HL-60/S4 treated with retinoic acid at 250 ng/mL for 4 days and 3 days (cell line): ENCODE data around the gene METRN.

Experiments
- in situ Hi-C: fragments of 300-500 bp; cut with MboI; formaldehyde crosslinking; loops from 2 replicates; pipeline ENCODE4 v1.7.0; 2022; ENCODE audit warnings: low sequenced_read_pairs

Gene METRN

GRCh38 chr16:714558-715476 lies at the start of gene METRN:
Gene METRN, plus strand, starts transcription at chr16:715118. Its CDS starts 172 bp downstream, at chr16:715290.
- in situ Hi-C loops, result loop anchor here (25.0 kb wide), 1 partner anchor 347 kb away; the partner anchor contains the start of gene SSTR5

GRCh38 chr16:666572-666971 lies 48.3 kb upstream of the METRN start:
- in situ Hi-C loops, result no loop called here

- in situ Hi-C loops, result no loop called here
These were observed 47.7 kb upstream of the METRN start for GRCh38 chr16:667113-667779.

GRCh38 chr16:667780-668518 lies 47.0 kb upstream of the METRN start, which contains the start of gene RHOT2:
Gene RHOT2, plus strand, starts transcription at chr16:668132. Its CDS starts 68 bp downstream, at chr16:668200.
- in situ Hi-C loops, result no loop called here

- in situ Hi-C loops, result no loop called here
These were observed 46.3 kb upstream of the METRN start for GRCh38 chr16:668519-669171.

GRCh38 chr16:669666-670065 lies 45.3 kb upstream of the METRN start:
- in situ Hi-C loops, result no loop called here

- in situ Hi-C loops, result no loop called here
These were observed 44.2 kb upstream of the METRN start for GRCh38 chr16:670485-671352.

- in situ Hi-C loops, result no loop called here
These were observed 43.4 kb upstream of the METRN start for GRCh38 chr16:671353-672131.

GRCh38 chr16:672371-672770 lies 42.5 kb upstream of the METRN start:
- in situ Hi-C loops, result no loop called here

GRCh38 chr16:672851-673250 lies 42.1 kb upstream of the METRN start:
- in situ Hi-C loops, result no loop called here

- in situ Hi-C loops, result no loop called here
These were observed 41.4 kb upstream of the METRN start for GRCh38 chr16:673399-673991.

- in situ Hi-C loops, result no loop called here
These were observed 40.6 kb upstream of the METRN start for GRCh38 chr16:674214-674881.

- in situ Hi-C loops, result no loop called here
These were observed 39.7 kb upstream of the METRN start, which contains the start of gene RHBDL1 for GRCh38 chr16:674968-675883. Gene RHBDL1, plus strand, starts transcription at chr16:675671. Its CDS starts 120 bp downstream, at chr16:675791.

- in situ Hi-C loops, result no loop called here
These were observed 38.9 kb upstream of the METRN start for GRCh38 chr16:675884-676564.

GRCh38 chr16:676565-676902 lies 38.4 kb upstream of the METRN start:
- in situ Hi-C loops, result no loop called here

- in situ Hi-C loops, result no loop called here
These were observed 38.0 kb upstream of the METRN start for GRCh38 chr16:676913-677312.
